GM10266 (cell line): Measurements from ENCODE around the gene PLXNA4.

Source experiments
- DNase-seq: peaks from one replicate; pipeline ENCODE4 v3.0.0; 2012; ENCODE audit errors: extremely low spot score
- CTCF ChIP-seq: IDR thresholded peaks from 2 replicates; pipeline ENCODE4 v1.5.1; 2012; ENCODE audit warnings: mild to moderate bottlenecking, low read depth; ENCODE audit not compliant: control insufficient read depth, insufficient read depth; ENCODE audit errors: missing control alignments

Gene PLXNA4

DNA sequence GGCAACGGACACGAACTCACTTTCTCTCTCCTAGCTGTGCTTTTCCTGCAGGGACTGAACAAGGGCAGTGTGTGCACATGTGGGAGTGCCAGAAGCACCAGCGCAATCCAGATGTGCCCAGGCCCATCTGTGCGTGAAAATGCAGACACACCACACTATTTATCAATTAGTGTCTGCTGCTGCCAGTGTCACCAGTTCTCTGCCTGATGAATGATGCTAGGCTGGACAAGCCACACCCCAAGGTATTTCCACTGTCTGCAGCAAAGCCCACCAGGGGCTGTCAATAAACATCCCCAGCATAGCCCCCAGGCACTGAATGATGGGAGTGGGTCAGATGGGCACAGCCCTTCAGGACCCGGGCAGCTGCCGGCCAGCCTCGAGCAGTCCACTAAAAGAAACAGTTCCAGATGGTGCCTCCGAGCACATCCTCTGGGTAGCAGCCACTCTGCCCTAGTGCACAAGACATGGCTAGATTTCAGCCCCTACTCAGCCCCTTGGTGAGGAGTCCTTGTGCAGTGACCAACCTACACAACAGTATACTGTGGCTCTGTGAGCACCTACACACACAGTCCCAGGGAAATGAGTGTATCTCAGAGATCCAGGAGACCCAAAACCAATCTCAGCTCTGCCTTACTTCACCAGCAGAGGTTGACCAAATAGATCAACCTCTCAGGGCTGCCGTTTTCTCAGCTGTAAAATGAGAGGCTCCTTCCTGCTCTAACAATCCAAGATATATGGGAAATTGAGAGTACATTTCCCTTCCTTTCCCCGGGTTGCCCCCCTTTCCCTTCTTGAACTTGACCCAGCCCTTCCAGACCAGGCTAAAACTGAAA is 314.7 kb downstream of the PLXNA4 start:
- no peak for TF ChIP-seq CTCF
- no peak for DNase-seq

DNA sequence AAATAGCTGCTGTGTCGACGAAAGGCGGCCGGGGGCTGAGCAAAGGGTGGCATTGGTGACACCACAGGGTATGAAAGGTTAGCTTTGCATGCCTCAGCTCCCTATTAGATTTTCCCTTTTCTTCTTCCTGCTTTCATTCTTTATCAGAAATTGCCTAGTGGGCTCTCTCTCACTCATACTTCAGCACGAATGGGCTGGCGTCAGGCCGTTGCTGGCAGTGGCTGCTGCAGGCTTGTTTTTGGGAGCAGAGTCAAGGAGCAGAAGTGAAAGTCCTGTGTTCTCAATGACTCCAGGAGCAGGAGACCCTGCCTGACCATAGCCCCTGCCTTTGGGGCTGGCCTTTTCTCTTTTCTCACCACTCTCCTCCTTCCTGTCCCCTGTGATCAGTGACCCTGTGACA is 318.0 kb downstream of the PLXNA4 start:
- no peak for DNase-seq
- no peak for TF ChIP-seq CTCF

DNA sequence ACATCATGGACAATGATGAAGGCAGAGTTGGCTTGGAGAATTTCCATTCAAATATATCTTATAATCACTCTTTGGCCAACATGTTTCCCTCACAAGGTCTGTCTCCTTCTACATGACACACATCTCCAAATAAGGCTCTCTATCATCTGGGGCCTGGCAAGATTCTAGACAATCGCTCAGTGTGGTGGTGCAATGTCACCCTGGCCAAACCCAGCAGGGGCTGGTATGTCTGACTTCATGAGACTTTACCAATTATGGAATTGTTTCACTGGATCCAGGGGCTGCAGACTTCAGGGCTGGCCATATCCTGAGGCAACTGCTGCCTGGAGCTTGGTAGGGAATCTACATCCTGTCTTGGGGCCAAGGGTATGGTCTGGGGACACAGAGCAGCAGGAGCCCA is 319.0 kb downstream of the PLXNA4 start:
- no peak for TF ChIP-seq CTCF
- DNase-seq = no peak

DNA sequence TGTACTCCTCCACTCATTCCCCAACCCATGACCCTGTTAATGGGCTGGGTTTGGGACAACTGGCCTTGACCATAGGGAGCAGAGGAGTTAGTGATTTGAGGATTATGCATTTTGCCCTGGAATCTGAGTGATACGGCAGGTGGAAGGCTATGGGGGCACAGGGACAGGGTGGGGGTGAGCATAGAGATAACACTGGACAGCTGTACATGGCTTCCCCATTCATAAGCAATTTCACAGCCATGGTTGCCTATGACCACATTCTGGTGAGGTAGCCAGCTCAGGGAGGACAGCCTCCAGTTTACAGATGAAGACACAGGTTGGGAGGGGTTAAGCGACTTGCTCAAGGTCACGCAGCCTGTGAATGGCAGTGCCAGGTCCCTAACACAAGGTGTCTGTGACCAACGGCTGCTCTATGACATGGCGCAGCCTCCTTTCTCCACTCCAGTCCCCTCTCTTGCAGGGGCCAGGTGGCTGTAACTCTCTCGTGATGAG is 319.5 kb downstream of the PLXNA4 start:
- no peak for DNase-seq
- no peak for TF ChIP-seq CTCF

- no peak for TF ChIP-seq CTCF
- no peak for DNase-seq
These were observed 320.4 kb downstream of the PLXNA4 start for GRCh38 chr7:132255898-132256297.

DNA sequence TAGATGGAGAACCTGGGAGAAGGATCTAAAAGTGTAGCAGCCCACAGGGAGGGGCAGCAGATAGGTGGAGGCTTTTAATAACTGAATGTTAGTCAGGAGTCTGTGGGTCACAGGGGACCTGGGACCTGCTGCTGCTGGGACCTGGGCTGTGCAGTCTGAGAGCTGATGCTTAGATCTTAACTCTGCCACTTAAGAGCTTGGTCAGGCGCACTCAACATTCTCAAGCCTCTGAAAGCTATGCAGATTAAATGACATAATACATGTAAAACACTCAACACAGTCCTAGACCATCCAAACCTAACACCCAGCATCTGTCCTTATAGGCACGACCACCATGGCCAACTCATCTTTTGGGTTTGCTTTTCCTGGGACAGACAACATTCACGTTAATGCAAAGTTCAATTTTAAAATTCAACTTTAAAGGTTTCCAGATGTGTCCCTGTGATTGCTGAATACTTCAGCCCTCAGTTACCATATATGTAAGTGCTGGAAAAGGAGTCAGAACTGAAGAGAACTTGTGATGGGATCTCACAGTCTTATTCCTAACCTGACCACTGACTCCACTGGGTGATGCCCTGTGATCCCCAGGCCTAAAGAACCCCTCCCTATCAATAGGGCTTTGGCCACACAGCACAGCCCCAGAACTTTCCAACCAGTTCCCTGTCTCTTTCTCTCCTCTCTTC is 321.0 kb downstream of the PLXNA4 start:
- DNase-seq = no peak
- TF ChIP-seq CTCF = no peak

- TF ChIP-seq CTCF = no peak
- no peak for DNase-seq
These were observed 321.8 kb downstream of the PLXNA4 start for GRCh38 chr7:132254455-132254854.
